CD4-positive, alpha-beta T cell treated with Interleukin-6 at 100 ng/mL for 8 hours (primary cell): ENCODE data around the gene PRRT2.
A peak's percentile ranks its signal among the peaks of the same experiment; 100 is the strongest.
"Not testable (repeated sequence)": the region's sequence is repeated elsewhere in the genome, so short reads cannot be mapped to it uniquely, and the experiment has no call there.

ENCODE experiments used
- DNase-seq: peaks from one replicate; pipeline ENCODE4 v3.0.0-alpha.2; 2020; ENCODE audit warnings: mixed read lengths, low spot score

PRRT2 gene

DNA sequence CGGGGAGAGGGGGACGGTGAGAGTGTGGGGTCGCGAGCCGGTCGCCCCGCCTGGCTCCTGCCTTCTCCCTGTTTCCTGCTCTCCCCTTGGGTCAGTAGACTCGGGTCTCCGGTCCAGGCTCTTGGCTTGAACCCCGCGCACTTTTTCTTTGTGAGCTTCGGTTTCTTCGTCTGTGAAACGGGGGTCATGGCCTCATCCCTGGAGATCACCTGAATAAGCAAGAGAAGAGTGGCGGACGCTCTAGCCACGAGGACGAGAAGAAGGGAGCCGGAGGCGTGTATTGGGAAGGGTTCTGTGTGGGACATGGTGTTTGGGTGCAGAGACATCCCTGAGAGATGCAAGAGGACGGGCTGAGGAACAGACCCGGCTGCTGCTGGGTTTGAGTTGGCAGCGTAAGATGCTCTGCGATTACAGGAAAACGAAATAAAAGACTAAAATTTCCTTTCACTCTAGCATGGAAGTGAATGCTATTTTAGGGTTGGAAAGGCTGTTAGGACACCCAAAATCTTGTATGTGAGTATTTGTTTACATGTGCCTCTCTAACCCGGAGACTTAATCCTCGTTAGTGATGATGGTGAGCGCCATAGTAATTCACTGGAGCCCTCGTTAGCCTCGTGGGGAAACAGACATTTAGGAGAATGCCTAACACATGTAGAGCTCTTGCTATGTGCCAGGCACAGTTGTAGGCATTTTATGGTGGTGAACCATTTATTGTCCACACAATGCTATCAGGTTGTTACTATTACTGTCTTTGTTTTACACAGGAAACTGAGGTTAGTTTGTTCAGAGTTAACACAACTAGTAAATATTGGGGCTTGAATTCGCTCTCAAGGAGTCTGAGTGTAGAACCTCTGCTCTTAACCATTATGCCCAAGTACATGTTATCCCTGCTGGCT is 20.8 kb upstream of the PRRT2 start:
- DNase-seq = no peak

DNA sequence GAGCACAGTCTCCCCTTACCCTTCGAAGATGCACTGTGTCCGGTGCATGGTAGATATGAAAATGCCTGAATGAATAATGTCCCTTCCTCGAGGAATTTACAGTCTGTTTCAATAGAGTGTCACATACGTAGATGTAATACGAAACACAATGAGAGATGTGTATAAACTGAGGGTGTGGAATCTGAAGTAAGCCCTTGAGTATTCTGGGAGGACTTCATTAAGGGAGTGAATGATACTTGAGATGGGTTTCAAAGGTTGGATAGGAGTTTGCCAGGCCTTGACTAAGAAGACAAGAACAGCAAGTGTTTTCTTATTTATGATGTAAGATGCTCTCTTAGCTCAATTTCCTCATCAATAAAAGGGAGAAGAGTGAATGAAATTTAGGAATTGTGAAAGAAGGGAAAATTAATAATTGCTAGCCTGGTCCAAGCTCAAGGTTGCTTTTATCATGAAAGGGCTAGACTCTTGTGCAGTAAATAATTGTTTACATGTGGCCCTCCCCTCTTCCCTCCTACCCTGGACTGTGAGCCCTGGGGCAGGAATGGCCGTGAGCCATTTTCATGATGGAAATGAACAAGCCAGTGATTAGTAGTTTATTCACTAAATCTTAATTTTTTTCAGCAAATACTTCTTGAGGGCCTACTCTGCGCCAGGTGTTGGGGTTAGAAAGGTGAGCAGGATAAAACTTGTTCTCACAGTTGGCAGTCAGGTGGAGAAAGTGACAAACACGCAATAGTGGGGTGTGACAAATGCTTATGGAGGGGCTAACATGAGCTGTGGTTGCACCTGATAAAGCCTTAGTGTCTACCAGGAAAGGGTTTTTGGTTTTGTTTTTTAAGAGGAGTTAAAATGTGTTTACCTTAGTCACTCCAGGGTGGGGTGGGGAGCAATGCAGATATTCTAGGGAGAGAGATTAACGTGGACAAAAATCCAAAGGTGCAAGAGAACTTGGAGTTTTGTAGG is 19.9 kb upstream of the PRRT2 start:
- DNase-seq = no peak

DNA sequence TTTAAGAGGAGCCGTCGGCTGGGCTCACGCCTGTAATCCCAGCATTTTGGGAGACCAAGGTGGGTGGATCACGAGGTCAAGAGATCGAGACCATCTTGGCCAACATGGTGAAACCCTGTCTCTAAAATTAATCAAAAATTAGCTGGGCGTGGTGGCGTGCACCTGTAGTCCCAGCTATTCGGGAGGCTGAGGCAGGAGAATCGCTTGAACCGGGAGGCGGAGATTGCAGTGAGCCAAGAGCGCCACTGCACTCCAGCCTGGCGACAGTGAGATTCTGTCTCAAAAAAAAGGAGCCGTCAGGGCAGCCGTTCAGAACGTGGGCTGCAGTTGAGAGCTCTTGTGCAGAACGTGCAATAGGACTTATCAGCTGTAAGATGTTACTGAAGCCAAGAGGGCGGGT is 18.8 kb upstream of the PRRT2 start:
- not testable (repeated sequence) for DNase-seq

- no peak for DNase-seq
Observed at GRCh38 chr16:29794231-29794710, 17.7 kb upstream of the PRRT2 start.

- no peak for DNase-seq
Observed at GRCh38 chr16:29802416-29802935, 9.5 kb upstream of the PRRT2 start.

DNA sequence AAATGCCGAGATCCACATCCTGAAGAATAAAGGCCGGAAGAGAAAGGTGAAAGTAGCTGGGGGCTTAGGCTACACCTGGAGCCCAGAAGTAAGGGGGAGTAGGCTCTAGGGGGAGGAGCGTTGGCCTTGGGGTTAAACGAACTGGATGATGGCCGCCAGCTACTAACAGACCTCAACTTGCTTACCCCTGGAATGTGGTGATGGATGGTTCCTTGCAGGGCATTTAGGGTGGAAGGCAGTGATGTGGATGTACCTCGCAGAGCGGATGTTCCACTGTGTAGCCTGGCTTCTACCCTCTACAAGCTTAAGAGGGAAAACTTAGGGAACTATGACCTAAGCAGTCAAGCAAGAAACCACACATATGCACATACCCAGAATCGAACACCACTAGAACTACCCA is 8.0 kb upstream of the PRRT2 start:
- DNase-seq = no peak

DNA sequence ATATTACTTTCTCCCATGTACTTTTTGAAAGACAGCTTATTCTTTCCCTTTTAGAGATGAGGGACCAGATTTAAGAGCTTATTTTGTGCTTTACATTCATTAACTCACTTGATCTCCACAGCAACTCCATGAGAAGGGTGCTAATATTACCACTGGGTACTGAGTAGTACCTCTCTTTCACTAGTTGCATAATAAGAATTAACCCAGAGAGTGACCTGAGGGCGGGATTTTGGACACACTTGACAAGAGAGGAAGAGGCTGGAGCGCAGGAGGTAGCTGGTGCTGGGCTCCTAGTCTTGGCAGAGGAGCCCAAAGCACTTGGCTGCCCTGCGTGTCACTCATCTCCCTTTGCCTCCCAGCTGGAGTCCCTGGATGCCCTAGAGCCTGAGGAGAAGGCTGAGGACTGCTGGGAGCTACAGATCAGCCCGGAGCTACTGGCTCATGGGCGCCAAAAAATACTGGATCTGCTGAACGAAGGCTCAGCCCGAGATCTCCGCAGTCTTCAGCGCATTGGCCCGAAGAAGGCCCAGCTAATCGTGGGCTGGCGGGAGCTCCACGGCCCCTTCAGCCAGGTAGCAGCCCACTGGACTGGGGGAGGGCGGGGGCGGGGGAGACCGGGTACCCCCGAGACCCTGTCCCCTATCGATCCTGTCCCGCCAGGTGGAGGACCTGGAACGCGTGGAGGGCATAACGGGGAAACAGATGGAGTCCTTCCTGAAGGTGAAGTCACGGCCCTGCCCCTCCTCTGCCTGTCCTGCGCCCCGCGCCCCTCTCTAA is 7.3 kb upstream of the PRRT2 start:
- no peak for DNase-seq

DNA sequence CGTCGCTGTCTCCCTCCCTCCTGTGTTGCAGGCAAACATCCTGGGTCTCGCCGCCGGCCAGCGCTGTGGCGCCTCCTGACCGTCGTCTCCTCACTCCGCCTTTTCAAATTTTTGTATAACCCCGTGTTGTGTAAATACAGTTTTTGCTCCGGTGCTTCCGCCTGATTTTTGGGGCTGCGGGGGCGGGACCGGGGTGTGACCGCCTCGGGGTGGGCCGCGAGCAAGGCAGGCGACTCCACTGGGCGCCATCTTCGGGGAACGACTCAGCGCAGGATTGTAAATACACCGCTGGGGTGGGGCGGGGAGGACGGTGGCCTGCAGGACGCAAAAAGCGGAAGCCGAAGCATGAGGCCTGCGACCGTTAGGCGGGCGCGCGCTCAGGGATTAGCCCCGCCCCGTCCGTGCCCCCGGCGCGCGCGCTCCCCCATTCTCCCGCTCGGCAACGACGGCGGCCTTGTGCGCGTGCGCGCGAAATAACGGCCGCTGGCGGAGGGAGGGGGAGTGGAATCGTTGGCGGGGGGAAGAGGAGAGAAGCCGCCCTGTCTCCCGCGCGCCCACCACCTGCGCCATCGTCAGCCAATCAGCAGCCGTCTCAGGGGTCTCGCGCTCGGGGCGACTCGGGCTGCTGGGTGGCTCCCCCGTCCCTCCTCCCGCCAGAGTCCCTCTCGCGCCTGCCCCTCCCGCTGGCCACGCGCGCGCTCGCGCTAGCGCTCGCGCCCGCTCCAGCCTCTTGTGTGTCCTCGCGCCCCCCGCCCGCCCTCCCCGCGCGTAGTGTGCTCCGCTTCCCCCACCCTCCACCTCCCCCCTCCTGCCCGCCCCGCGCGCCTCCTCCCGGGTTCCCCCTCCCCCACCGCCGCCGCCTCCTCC is 6.5 kb upstream of the PRRT2 start:
- peak; percentile 97 for DNase-seq

GRCh38 chr16:29806099-29806579 is 5.9 kb upstream of the PRRT2 start, which contains the start of gene MAZ:
Gene MAZ (plus strand): TSS chr16:29806529. CDS start chr16:29806702, 173 bp downstream.
- DNase-seq = no peak

DNA sequence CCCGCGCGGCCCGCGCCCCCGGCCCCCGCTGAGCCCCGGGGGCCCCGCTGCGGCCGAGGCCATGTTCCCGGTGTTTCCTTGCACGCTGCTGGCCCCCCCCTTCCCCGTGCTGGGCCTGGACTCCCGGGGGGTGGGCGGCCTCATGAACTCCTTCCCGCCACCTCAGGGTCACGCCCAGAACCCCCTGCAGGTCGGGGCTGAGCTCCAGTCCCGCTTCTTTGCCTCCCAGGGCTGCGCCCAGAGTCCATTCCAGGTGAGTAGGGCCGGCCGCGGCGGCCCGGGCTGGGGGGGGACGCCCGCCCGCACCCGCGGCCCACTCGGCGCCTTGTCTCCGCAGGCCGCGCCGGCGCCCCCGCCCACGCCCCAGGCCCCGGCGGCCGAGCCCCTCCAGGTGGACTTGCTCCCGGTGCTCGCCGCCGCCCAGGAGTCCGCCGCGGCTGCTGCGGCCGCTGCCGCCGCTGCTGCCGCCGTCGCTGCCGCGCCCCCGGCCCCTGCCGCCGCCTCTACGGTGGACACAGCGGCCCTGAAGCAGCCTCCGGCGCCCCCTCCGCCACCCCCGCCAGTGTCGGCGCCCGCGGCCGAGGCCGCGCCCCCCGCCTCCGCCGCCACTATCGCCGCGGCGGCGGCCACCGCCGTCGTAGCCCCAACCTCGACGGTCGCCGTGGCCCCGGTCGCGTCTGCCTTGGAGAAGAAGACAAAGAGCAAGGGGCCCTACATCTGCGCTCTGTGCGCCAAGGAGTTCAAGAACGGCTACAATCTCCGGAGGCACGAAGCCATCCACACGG is 5.2 kb upstream of the PRRT2 start:
- no peak for DNase-seq

GRCh38 chr16:29807426-29808218 is 4.4 kb upstream of the PRRT2 start:
- peak; percentile 85 for DNase-seq

GRCh38 chr16:29808219-29808900 is 3.6 kb upstream of the PRRT2 start:
- DNase-seq = no peak

DNA sequence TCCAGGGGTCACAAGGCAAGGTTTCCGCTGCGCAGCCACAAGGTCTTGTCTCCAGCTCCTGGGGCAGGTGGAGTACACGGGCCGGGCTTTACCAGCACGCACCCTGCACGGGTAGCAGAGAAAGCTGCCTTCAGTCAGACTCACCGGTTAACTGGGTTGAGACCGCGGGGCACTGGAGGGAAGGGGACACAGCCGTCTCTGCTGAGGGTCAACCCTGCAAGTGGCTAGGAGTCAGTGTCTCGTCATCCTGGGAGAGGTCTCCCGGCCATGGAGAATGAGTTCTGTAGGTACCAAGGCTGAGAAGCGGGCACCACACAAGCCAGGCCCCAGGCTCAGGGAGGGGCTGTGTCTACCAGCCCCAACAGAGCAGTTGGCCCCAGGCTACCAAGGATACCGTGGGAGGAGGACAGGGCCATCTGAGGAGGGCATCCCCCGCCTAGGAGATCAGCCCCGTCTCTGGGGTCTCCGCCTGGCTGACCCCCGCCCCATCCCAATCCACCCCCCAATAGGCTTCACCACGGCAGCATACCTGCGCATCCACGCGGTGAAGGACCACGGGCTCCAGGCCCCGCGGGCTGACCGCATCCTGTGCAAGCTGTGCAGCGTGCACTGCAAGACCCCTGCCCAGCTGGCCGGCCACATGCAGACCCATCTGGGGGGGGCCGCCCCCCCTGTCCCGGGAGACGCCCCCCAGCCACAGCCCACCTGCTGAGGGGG is 2.8 kb upstream of the PRRT2 start:
- DNase-seq = no peak

DNA sequence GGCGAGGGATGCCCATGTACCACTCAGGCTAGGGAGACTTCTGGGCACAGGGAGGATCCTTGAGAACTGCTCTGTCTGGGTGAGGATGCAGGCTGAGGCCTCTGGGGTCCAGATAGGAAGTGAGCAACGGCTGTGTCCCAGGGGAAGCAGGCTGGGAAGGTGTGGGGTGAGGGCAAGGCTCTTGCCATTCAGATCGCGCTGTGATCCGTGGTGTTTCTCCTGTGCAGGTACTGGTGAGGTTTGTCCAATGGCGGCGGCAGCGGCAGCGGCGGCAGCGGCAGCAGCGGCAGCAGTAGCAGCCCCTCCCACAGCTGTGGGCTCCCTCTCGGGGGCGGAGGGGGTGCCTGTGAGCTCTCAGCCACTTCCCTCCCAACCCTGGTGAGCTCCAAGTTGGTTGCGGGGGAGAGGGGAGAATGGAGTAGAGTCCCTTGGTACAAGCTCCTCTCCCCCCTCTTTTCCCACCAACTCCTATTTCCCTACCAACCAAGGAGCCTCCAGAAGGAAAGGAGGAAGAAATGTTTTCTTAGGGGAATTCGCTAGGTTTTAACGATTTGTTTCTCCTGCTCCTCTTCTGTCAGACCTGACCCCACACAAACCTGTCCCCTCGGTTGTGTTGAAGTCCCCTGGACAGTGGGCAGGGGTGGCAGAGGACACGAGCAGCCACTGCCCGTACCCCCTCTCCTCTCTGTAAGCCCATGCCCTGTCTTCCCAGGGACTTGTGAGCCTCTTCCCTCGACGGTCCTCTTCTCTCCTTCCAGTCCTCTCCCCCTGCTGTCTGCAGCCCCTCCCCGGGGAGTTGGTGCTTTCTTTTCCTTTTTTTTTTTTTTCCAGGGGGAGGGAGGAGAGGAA is 1.9 kb upstream of the PRRT2 start:
- DNase-seq = no peak

GRCh38 chr16:29810699-29811169 is 1.3 kb upstream of the PRRT2 start:
- no peak for DNase-seq

GRCh38 chr16:29811170-29811895 is 660 bp upstream of the PRRT2 start:
- peak; percentile 62 for DNase-seq
